ENCODE measurements around the gene DERL3. TPM values are rescaled to one million over a fixed set of nuclear protein-coding genes. Genes with fewer than 3 reads are reported as not detected.

DERL3 gene
- total RNA-seq, 1 experiment from 2014 or later = 1.0 TPM

GRCh38 chr22:23815541-23816155, 23.2 kb downstream of the DERL3 start:
- intact Hi-C loops (cut with micrococcal nuclease; ENCODE audit: unreplicated experiment) = no loop called here
- peaks cover 4% of the 10 kb centered on the region; the same call in 1 of the 2 replicates for H3K36me3 ChIP-seq (ENCODE audit: control insufficient read depth, insufficient read depth, low read length)
- H3K9me3 ChIP-seq (ENCODE audit: control insufficient read depth, insufficient read depth, low read depth, low read length) = no peaks in the 10 kb centered on the region
- BruUV-seq (replicated peaks) = no TSS peak
- CTCF ChIA-PET = interaction anchor here (0.6 kb wide), 1 partner anchor 42 kb away, joined by 7 read pairs; the partner anchor contains the start of gene SLC2A11
- POLR2A ChIA-PET = no interaction called here
- H3K27me3 ChIP-seq (ENCODE audit: control insufficient read depth, insufficient read depth, low read length) = no peaks in the 10 kb centered on the region
- ATAC-seq (no peak), DNase-seq (ENCODE audit: low read depth, low spot score) (no peak)
- TF ChIP-seq, protein P1, sequence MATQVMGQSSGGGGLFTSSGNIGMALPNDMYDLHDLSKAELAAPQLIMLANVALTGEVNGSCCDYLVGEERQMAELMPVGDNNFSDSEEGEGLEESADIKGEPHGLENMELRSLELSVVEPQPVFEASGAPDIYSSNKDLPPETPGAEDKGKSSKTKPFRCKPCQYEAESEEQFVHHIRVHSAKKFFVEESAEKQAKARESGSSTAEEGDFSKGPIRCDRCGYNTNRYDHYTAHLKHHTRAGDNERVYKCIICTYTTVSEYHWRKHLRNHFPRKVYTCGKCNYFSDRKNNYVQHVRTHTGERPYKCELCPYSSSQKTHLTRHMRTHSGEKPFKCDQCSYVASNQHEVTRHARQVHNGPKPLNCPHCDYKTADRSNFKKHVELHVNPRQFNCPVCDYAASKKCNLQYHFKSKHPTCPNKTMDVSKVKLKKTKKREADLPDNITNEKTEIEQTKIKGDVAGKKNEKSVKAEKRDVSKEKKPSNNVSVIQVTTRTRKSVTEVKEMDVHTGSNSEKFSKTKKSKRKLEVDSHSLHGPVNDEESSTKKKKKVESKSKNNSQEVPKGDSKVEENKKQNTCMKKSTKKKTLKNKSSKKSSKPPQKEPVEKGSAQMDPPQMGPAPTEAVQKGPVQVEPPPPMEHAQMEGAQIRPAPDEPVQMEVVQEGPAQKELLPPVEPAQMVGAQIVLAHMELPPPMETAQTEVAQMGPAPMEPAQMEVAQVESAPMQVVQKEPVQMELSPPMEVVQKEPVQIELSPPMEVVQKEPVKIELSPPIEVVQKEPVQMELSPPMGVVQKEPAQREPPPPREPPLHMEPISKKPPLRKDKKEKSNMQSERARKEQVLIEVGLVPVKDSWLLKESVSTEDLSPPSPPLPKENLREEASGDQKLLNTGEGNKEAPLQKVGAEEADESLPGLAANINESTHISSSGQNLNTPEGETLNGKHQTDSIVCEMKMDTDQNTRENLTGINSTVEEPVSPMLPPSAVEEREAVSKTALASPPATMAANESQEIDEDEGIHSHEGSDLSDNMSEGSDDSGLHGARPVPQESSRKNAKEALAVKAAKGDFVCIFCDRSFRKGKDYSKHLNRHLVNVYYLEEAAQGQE (IDR thresholded peaks at IDR 0.05; ENCODE audit: insufficient read depth in 1 of 2, low read depth in 2 of 2, low read length in 1 of 2) = no peak
- TF ChIP-seq CTCF (IDR thresholded peaks at IDR 0.05) (no peak), TCF7L2 (IDR thresholded peaks at IDR 0.05; ENCODE audit: low read depth, low read length) (no peak), POLR2AphosphoS5 (IDR thresholded peaks at IDR 0.05; ENCODE audit: low read depth, low read length) (no peak), SIN3A (IDR thresholded peaks at IDR 0.05; ENCODE audit: borderline replicate concordance, insufficient read depth, low read depth, low read length) (no peak)
- no peak overlapping the region for H3K4me3 ChIP-seq (ENCODE audit: low read depth in 2 of 2, low read length in 2 of 2)
- no peak overlapping the region for H3K27ac ChIP-seq (ENCODE audit: low read length)
- no peaks in the 10 kb centered on the region for H3K4me1 ChIP-seq (ENCODE audit: control insufficient read depth, insufficient read depth, low read length)
- in situ Hi-C loops (cut with HindIII; ENCODE audit: low pct_unique_long_range_greater_than_20kb, low sequenced_read_pairs) = no loop called here

- H3K36me3 ChIP-seq (ENCODE audit: control insufficient read depth, insufficient read depth, low read length) = peaks cover 4% of the 10 kb centered on the region; the same call in 1 of the 2 replicates
- H3K27me3 ChIP-seq (ENCODE audit: control insufficient read depth, insufficient read depth, low read length) = no peaks in the 10 kb centered on the region
- POLR2A ChIA-PET = no interaction called here
- in situ Hi-C loops (cut with HindIII; ENCODE audit: low pct_unique_long_range_greater_than_20kb, low sequenced_read_pairs) = no loop called here
- no peaks in the 10 kb centered on the region for H3K4me1 ChIP-seq (ENCODE audit: control insufficient read depth, insufficient read depth, low read length)
- no peak for DNase-seq (ENCODE audit: low read depth, low spot score)
- intact Hi-C loops (cut with micrococcal nuclease; ENCODE audit: unreplicated experiment) = no loop called here
- H3K27ac ChIP-seq (ENCODE audit: low read length) = no peak overlapping the region
- no peak overlapping the region for H3K4me3 ChIP-seq (ENCODE audit: low read depth in 2 of 2, low read length in 2 of 2)
- ATAC-seq = no peak
- TF ChIP-seq, protein P1 (IDR thresholded peaks at IDR 0.05; ENCODE audit: insufficient read depth in 1 of 2, low read depth in 2 of 2, low read length in 1 of 2) = no peak
- TF ChIP-seq POLR2AphosphoS5 (IDR thresholded peaks at IDR 0.05; ENCODE audit: low read depth, low read length) = no peak
- TF ChIP-seq TCF7L2 (IDR thresholded peaks at IDR 0.05; ENCODE audit: low read depth, low read length) = no peak
- no peak for TF ChIP-seq SIN3A (IDR thresholded peaks at IDR 0.05; ENCODE audit: borderline replicate concordance, insufficient read depth, low read depth, low read length)
- TF ChIP-seq CTCF (IDR thresholded peaks at IDR 0.05) = no peak
- BruUV-seq (replicated peaks) = no TSS peak
- H3K9me3 ChIP-seq (ENCODE audit: control insufficient read depth, insufficient read depth, low read depth, low read length) = no peaks in the 10 kb centered on the region
- CTCF ChIA-PET = no interaction called here
Observed at GRCh38 chr22:23812378-23812777, 26.4 kb downstream of the DERL3 start.
